Measurements from ENCODE around the gene DDA1.

The DDA1 gene

GRCh38 chr19:17330262-17331044 lies 21.1 kb downstream of the DDA1 start:
- DNase-seq, result no peak

DNA sequence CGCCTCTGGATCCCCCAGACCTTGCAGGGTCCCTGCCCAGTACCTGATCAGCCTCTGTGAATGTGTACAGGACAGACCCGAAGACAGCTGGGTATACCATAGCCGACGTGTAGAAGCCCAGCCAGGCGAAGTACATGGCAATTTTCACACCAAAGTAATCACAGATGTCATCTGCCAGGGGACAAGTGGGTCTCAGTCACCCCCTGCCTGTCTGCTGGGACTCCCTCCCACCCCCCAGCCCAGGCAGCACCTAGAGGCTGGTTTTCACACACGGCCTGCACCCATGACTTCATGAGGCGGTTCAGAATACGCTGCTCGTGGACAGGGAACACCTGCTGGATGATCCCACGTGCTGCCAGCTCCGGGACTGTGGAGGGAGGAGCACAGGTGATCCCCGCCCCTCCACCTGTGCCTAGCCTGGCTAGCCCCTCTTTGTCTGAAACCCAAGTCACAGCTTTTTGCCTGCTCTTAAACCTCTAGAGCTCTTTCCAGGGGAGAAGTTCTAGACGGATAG lies 21.7 kb downstream of the DDA1 start:
- DNase-seq, result no peak

DNA sequence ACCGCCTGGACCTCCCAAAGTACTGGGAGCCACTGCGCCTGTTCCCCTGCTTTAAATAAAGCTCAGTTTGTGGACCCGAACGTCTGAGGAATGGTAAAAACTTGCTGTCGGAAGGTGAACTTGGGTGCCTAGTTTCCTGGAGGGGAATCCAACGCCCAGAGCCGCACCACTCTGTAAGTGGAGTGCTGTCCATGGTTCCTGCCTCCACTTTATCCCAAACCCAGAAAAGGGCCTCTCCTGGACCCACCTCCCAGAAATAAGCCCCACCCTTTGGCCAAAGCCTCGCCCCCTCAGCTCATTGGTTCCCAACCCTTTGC lies 23.0 kb downstream of the DDA1 start:
- DNase-seq, result no peak

- DNase-seq, result peak; percentile 89
Measured at GRCh38 chr19:17332677-17333581, 23.6 kb downstream of the DDA1 start.

DNA sequence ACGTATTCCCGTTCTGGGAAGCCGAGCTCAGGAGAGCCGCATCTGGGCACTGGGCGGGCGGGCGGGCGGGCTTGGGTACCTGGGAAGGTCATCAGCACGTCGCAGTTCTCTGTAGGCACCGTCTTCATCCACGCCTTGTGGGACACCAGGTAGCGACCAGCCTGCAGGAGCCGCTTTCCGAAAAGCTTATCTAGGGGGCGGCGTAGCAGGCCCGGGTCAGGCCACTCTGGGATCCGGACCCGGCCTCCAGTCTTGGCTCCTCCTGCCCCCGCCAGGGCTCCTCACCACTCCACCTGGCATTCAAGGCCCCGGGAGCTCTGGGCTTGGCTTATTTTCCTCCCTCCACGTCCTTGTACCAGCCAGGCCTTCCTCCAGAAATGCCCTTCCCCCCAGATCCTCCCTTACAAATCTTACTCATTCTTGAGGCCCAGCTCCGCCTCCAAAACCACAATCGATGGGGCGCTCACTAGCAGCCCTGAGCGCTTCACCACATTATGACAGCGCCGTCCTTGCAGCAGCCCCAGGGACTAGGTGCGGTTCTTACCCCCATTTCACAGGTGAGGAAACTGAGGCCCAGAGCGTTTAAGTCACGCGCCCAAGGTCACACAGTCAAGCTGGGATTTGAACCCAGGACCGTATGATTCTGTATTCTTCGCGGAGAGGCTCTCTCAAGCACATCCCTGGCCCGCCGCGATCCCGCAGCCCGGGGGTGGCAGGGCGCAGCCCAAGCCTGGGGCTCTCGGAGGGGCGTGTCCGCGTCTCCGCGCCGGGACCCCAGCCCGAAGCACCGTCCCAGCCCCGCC lies 24.4 kb downstream of the DDA1 start:
- DNase-seq, result peak; percentile 85

- peak; percentile 97 for DNase-seq
Measured at GRCh38 chr19:17334414-17335409, 25.3 kb downstream of the DDA1 start, which contains the start of gene ANO8. TSS of gene ANO8 (minus strand) at chr19:17334855. CDS start at chr19:17334670, 185 bp downstream.

DNA sequence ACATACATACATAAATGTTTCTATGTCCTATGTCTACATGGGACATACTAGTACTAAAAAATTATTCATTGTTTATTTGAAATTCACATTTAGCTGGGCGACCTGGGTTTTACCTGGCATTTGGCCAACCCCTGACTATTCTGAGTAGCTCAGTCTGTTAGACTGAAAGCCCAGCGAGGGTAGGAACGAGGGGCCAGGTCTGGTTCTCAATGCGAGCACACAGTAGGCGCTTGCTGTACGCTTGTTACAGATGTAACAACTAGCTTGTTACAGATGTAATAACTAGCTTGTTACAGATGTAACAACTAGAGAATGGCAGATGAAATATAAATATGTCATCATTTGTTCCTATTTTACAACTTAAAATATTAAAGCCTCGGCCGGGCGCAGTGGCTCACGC lies 26.2 kb downstream of the DDA1 start:
- DNase-seq, result no peak

DNA sequence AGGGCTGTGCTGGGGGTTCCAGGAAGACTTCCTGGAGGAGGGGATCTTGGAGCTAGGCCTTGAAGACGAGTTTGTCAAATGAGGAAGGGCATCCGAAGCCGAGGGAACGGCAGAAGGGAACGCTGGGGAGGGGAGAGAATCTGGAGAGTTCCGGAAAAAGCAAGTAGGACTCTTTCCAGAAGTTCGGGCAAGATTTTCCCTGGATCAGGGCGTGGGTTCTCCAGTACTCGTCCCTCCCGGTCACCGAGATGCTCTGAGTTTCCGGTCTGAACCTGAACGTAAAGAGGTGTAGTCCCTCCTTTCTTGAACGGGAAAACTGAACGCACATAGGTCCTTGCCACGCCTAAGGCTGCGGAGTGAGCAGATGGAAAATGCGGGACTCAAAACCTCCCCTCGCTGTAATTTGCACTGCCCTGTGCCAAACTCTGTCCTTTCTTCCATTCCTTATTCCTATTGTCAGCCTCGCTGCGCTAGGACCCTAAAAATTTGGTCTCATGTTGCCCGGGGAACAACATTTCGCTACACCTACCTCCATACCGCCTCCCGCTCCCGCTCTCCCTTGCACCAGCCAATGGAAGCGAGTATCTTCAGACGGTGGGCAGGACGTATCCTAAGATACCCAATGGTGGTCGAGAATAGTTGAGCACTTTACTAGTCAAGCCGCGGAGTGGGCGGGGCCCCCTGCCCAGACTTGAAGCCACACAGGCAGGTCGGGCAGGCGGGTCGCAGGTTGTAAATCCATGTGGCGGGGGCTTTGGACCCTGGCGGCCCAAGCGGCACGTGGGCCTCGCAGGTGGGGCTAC lies 27.7 kb downstream of the DDA1 start, which contains the start of gene GTPBP3:
Gene GTPBP3, plus strand, starts transcription at position 682 of the 803 bp plus-strand sequence. Its CDS starts 59 bp downstream, at position 741.
- DNase-seq, result peak; percentile 99

GRCh38 chr19:17337675-17338432 lies 28.5 kb downstream of the DDA1 start:
- DNase-seq, result peak; percentile 59

GRCh38 chr19:17338433-17339078 lies 29.2 kb downstream of the DDA1 start:
- DNase-seq, result no peak

GRCh38 chr19:17339088-17339741 lies 29.9 kb downstream of the DDA1 start:
- DNase-seq, result peak; percentile 19

- peak; percentile 50 for DNase-seq
Measured at GRCh38 chr19:17340302-17340870, 31.0 kb downstream of the DDA1 start.

DNA sequence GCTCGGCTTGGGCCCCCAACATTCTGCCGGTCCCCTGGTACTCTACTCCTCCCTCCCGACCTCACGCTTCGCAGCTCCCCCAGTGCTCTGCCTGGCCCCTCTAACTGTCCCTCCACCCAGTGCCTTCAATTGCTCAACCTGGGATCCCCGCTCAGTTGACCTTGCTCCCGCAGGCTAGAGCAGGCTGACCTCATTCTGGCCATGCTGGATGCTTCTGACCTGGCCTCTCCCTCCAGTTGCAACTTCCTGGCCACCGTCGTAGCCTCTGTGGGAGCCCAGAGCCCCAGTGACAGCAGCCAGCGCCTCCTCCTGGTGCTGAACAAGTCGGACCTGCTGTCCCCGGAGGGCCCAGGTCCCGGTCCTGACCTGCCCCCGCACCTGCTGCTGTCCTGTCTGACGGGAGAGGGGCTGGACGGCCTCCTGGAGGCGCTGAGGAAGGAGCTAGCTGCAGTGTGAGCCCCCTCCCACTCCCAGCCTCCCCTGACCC lies 31.6 kb downstream of the DDA1 start:
- DNase-seq, result no peak

DNA sequence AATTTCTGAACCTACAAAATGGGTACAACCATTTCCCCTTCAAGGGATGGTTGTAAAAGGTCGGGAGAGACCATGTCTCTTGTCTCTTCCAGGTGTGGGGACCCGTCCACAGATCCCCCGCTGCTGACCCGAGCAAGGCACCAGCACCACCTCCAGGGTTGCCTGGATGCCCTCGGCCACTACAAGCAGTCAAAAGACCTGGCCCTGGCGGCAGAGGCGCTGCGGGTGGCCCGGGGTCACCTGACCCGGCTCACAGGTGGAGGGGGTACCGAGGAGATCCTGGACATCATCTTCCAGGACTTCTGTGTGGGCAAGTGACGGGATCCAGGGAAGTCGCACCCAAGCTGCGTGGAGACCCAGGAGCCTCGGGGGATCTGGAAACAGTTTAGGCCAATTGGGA lies 32.0 kb downstream of the DDA1 start:
- DNase-seq, result no peak

- DNase-seq, result no peak
Measured at GRCh38 chr19:17341845-17342244, 32.5 kb downstream of the DDA1 start.

- DNase-seq, result peak; percentile 68
Measured at GRCh38 chr19:17346109-17346671, 36.8 kb downstream of the DDA1 start.

DNA sequence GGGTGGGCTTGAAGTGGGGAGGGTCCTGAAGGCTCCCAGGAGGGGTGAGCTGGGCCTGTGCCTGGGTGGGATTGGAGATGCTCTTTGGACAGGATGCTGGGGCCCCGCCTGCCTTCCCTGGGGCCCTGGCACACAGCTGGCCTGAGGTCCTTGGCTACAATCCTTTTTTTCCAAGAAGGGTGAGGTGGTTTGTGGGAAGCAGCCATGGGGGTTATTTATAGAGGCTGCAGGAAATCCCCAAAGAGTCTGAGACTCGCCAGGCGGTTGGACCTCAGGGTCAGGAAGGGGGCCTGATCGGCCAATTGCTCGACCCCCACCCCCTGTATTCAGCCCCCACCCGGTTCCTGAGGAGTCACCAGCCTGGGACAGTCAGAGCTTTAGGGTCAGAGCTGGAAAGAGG lies 38.0 kb downstream of the DDA1 start:
- DNase-seq, result no peak

- no peak for DNase-seq
Measured at GRCh38 chr19:17347877-17348276, 38.5 kb downstream of the DDA1 start.

All from hematopoietic multipotent progenitor cell treated with erythropoietin and hydrocortisone succinate and interleukin-3 and kit ligand, for 8 days (in vitro differentiated cells).